Measurements from ENCODE around the gene CCDC86.

Gene CCDC86

GRCh38 chr11:60847896-60848295, 6.0 kb downstream of the CCDC86 start:
- TF ChIP-seq CTCF (IDR thresholded peaks at IDR 0.05; ENCODE audit: low read depth, low read length, poor library complexity, severe bottlenecking) (no peak), EZH2phosphoT487 (IDR thresholded peaks at IDR 0.05; ENCODE audit: borderline replicate concordance, low read length) (no peak)
- Histone ChIP-seq H3K9me3 (ENCODE audit: control insufficient read depth, insufficient read depth, low read length) (no peaks in the 10 kb centered on the region), H3K4me3 (ENCODE audit: low read length) (no peak overlapping the region), H4K20me1 (ENCODE audit: control insufficient read depth, insufficient read depth, low read depth, low read length) (peaks cover 6% of the 10 kb centered on the region; the same call in 1 of the 2 replicates), H3K4me1 (ENCODE audit: control insufficient read depth, low read length) (peaks cover 23% of the 10 kb centered on the region), H3K79me2 (ENCODE audit: control insufficient read depth, low read length) (peaks cover 48% of the 10 kb centered on the region), H3K36me3 (ENCODE audit: control insufficient read depth, low read length) (peaks cover 79% of the 10 kb centered on the region), H3K27me3 (ENCODE audit: control insufficient read depth, low read length) (no peaks in the 10 kb centered on the region), H3F3A (ENCODE audit: control insufficient read depth, insufficient read depth) (no peaks in the 10 kb centered on the region), H3K9me2 (replicated peaks; ENCODE audit: control insufficient read depth, low read length) (no peaks in the 10 kb centered on the region), H3K27ac (ENCODE audit: low read depth, low read length) (no peak overlapping the region), H3K4me2 (ENCODE audit: low read length) (no peak overlapping the region)

GRCh38 chr11:60848714-60849151, 6.8 kb downstream of the CCDC86 start:
- H3K4me3 ChIP-seq (ENCODE audit: low read length), result no peak overlapping the region
- TF ChIP-seq EZH2phosphoT487 (IDR thresholded peaks at IDR 0.05; ENCODE audit: borderline replicate concordance, low read length) (no peak), CTCF (IDR thresholded peaks at IDR 0.05; ENCODE audit: low read depth, low read length, poor library complexity, severe bottlenecking) (no peak)

GRCh38 chr11:60849641-60850520, 8.0 kb downstream of the CCDC86 start:
- Histone ChIP-seq H3K36me3 (ENCODE audit: control insufficient read depth, low read length) (peaks cover 64% of the 10 kb centered on the region), H3K27ac (ENCODE audit: low read depth, low read length) (no peak overlapping the region)
- no peak for TF ChIP-seq EZH2phosphoT487 (IDR thresholded peaks at IDR 0.05; ENCODE audit: borderline replicate concordance, low read length)
- TF ChIP-seq CTCF (IDR thresholded peaks at IDR 0.05; ENCODE audit: low read depth, low read length, poor library complexity, severe bottlenecking), result no peak

More at GRCh38 chr11:60848714-60849151, 6.8 kb downstream of the CCDC86 start:
- Histone ChIP-seq H3K27ac (ENCODE audit: low read depth, low read length) (no peak overlapping the region), H3K9me2 (replicated peaks; ENCODE audit: control insufficient read depth, low read length) (no peaks in the 10 kb centered on the region), H3K36me3 (ENCODE audit: control insufficient read depth, low read length) (peaks cover 76% of the 10 kb centered on the region), H3F3A (ENCODE audit: control insufficient read depth, insufficient read depth) (no peaks in the 10 kb centered on the region), H3K79me2 (ENCODE audit: control insufficient read depth, low read length) (peaks cover 40% of the 10 kb centered on the region), H3K4me1 (ENCODE audit: control insufficient read depth, low read length) (peaks cover 22% of the 10 kb centered on the region), H3K9me3 (ENCODE audit: control insufficient read depth, insufficient read depth, low read length) (no peaks in the 10 kb centered on the region), H3K4me2 (ENCODE audit: low read length) (no peak overlapping the region), H4K20me1 (ENCODE audit: control insufficient read depth, insufficient read depth, low read depth, low read length) (0 out of 2 replicates have a peak, but pooled peaks cover 2% of the 10 kb centered on the region), H3K27me3 (ENCODE audit: control insufficient read depth, low read length) (no peaks in the 10 kb centered on the region)

More at GRCh38 chr11:60849641-60850520, 8.0 kb downstream of the CCDC86 start:
- Histone ChIP-seq H3K4me3 (ENCODE audit: low read length) (no peak overlapping the region), H3K4me1 (ENCODE audit: control insufficient read depth, low read length) (peaks cover 10% of the 10 kb centered on the region), H3K4me2 (ENCODE audit: low read length) (no peak overlapping the region), H3F3A (ENCODE audit: control insufficient read depth, insufficient read depth) (no peaks in the 10 kb centered on the region), H3K9me3 (ENCODE audit: control insufficient read depth, insufficient read depth, low read length) (no peaks in the 10 kb centered on the region), H3K79me2 (ENCODE audit: control insufficient read depth, low read length) (peaks cover 28% of the 10 kb centered on the region), H3K9me2 (replicated peaks; ENCODE audit: control insufficient read depth, low read length) (no peaks in the 10 kb centered on the region), H3K27me3 (ENCODE audit: control insufficient read depth, low read length) (no peaks in the 10 kb centered on the region), H4K20me1 (ENCODE audit: control insufficient read depth, insufficient read depth, low read depth, low read length) (no peaks in the 10 kb centered on the region)

Measured in DOHH2 (cell line).